ENCODE measurements around the gene SKIC2.
"Not testable (repeated sequence)": the region's sequence is repeated elsewhere in the genome, so short reads cannot be mapped to it uniquely, and the experiment has no call there.

DNA sequence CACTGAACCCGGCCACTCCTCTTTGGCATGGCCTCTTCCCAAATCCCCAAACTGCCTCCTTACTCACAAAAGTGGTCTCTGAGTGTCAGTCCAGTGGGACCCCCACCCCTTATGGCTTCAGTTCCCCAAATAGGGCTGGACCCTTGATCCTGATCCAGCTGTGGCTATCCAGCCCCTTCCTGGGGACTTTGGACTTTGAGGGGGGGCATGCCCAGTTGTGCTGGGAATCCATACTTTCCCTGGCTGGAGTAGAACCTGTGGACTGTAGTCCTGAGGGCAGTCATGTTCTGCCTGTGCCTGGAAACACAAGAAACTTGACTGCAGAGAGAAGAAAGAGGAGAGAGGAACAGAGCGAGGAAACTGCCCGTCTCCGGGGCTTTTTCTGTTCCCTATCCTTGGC is 45.4 kb downstream of the SKIC2 start:
- TF ChIP-seq, protein P1, sequence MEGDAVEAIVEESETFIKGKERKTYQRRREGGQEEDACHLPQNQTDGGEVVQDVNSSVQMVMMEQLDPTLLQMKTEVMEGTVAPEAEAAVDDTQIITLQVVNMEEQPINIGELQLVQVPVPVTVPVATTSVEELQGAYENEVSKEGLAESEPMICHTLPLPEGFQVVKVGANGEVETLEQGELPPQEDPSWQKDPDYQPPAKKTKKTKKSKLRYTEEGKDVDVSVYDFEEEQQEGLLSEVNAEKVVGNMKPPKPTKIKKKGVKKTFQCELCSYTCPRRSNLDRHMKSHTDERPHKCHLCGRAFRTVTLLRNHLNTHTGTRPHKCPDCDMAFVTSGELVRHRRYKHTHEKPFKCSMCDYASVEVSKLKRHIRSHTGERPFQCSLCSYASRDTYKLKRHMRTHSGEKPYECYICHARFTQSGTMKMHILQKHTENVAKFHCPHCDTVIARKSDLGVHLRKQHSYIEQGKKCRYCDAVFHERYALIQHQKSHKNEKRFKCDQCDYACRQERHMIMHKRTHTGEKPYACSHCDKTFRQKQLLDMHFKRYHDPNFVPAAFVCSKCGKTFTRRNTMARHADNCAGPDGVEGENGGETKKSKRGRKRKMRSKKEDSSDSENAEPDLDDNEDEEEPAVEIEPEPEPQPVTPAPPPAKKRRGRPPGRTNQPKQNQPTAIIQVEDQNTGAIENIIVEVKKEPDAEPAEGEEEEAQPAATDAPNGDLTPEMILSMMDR (IDR thresholded peaks at IDR 0.05; ENCODE audit: insufficient read depth, low read length): not testable (repeated sequence)
- not testable (repeated sequence) for TF ChIP-seq SPI1 (IDR thresholded peaks at IDR 0.05; ENCODE audit: borderline replicate concordance, low read depth); POLR2AphosphoS5 (IDR thresholded peaks at IDR 0.05; ENCODE audit: low read depth); GABPA (IDR thresholded peaks at IDR 0.05; ENCODE audit: low read depth)
- TF ChIP-seq, protein P2, sequence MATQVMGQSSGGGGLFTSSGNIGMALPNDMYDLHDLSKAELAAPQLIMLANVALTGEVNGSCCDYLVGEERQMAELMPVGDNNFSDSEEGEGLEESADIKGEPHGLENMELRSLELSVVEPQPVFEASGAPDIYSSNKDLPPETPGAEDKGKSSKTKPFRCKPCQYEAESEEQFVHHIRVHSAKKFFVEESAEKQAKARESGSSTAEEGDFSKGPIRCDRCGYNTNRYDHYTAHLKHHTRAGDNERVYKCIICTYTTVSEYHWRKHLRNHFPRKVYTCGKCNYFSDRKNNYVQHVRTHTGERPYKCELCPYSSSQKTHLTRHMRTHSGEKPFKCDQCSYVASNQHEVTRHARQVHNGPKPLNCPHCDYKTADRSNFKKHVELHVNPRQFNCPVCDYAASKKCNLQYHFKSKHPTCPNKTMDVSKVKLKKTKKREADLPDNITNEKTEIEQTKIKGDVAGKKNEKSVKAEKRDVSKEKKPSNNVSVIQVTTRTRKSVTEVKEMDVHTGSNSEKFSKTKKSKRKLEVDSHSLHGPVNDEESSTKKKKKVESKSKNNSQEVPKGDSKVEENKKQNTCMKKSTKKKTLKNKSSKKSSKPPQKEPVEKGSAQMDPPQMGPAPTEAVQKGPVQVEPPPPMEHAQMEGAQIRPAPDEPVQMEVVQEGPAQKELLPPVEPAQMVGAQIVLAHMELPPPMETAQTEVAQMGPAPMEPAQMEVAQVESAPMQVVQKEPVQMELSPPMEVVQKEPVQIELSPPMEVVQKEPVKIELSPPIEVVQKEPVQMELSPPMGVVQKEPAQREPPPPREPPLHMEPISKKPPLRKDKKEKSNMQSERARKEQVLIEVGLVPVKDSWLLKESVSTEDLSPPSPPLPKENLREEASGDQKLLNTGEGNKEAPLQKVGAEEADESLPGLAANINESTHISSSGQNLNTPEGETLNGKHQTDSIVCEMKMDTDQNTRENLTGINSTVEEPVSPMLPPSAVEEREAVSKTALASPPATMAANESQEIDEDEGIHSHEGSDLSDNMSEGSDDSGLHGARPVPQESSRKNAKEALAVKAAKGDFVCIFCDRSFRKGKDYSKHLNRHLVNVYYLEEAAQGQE (IDR thresholded peaks at IDR 0.05; ENCODE audit: insufficient replicate concordance, low read depth): not testable (repeated sequence)

Data from HL-60 (cell line).